ENCODE results near the gene DNAJB7. TPM values are rescaled to one million over a fixed set of nuclear protein-coding genes. Genes with fewer than 3 reads are reported as not detected.

Gene DNAJB7
- total RNA-seq, 4 donors from 2014 or later = not detected

- peak overlapping the region; percentile 84 to 99 for H3K4me3 ChIP-seq
- H3K9me3 ChIP-seq = no peaks in the 10 kb centered on the region
- H3K27me3 ChIP-seq = no peaks in the 10 kb centered on the region
- H3K36me3 ChIP-seq = no peaks in the 10 kb centered on the region
- no peak for DNase-seq
- intact Hi-C loops (cut with DNase I; ENCODE audit: low total_unique reads) = no loop called here
- TF ChIP-seq POLR2A (IDR thresholded peaks at IDR 0.05) (no peak), CTCF (IDR thresholded peaks at IDR 0.05) (no peak)
- H3K27ac ChIP-seq = peak overlapping the region; percentile 83 to 86
- no peaks in the 10 kb centered on the region for H3K4me1 ChIP-seq
Observed at GRCh38 chr22:40818192-40818746, 43.6 kb downstream of the DNAJB7 start.

- no peaks in the 10 kb centered on the region for H3K27me3 ChIP-seq
- intact Hi-C loops (cut with DNase I; ENCODE audit: low total_unique reads) = no loop called here
- H3K27ac ChIP-seq = peak overlapping the region in 1 of 2 donors; percentile 86
- peak overlapping the region; percentile 84 to 99 for H3K4me3 ChIP-seq
- no peaks in the 10 kb centered on the region for H3K36me3 ChIP-seq
- no peaks in the 10 kb centered on the region for H3K9me3 ChIP-seq
- no peaks in the 10 kb centered on the region for H3K4me1 ChIP-seq
- no peak for DNase-seq
- TF ChIP-seq POLR2A (IDR thresholded peaks at IDR 0.05) (no peak), CTCF (IDR thresholded peaks at IDR 0.05) (no peak)
Observed at GRCh38 chr22:40817737-40818136, 44.2 kb downstream of the DNAJB7 start.

GRCh38 chr22:40813912-40814315, 48.0 kb downstream of the DNAJB7 start:
- Histone ChIP-seq H3K4me3 (no peak overlapping the region), H3K36me3 (no peaks in the 10 kb centered on the region), H3K9me3 (no peaks in the 10 kb centered on the region), H3K27ac (no peak overlapping the region), H3K4me1 (no peaks in the 10 kb centered on the region), H3K27me3 (no peaks in the 10 kb centered on the region)
- intact Hi-C loops (cut with DNase I; ENCODE audit: low total_unique reads) = no loop called here
- DNase-seq = no peak
- TF ChIP-seq POLR2A (IDR thresholded peaks at IDR 0.05) (no peak), CTCF (IDR thresholded peaks at IDR 0.05) (no peak)

Small RNAs within 50 kb of the gene (microRNA-seq; reads per million reads assigned to microRNA genes)
- not detected for gene MIR4766 (ENCODE audit: borderline microRNAs expressed, borderline replicate concordance)

Small RNAs within 50 kb of the gene (small RNA-seq; reads per million reads assigned to genes)
- gene MIR4766 = not detected

Other genes starting within 250 kb of the DNAJB7 start
- gene MRTFA, start 225.4 kb downstream of the DNAJB7 start, total RNA-seq = 100 to 1,000 TPM in 1 of 4 donors, 10 to 100 TPM in 3; 32.6 to 173 (median 76.1) TPM
- gene MCHR1, start 182.6 kb downstream of the DNAJB7 start, total RNA-seq = 1 to 10 TPM; 1.0 to 2.4 (median 1.7) TPM
- gene SLC25A17, start 42.8 kb downstream of the DNAJB7 start, total RNA-seq = 10 to 100 TPM; 12.6 to 34.5 (median 20.7) TPM
- 100 to 1,000 TPM; 139 to 285 (median 189) TPM for gene ST13, start 5.5 kb downstream of the DNAJB7 start, total RNA-seq
- gene XPNPEP3, start 5.0 kb downstream of the DNAJB7 start, total RNA-seq = 10 to 100 TPM in 2 of 4 donors, 1 to 10 TPM in 2; 1.5 to 25.6 (median 8.0) TPM
- 10 to 100 TPM; 33.8 to 75.9 (median 57.6) TPM for gene RBX1, start 89.3 kb upstream of the DNAJB7 start, total RNA-seq
- gene EP300, start 230.5 kb upstream of the DNAJB7 start, total RNA-seq = 100 to 1,000 TPM in 1 of 4 donors, 10 to 100 TPM in 3; 18.8 to 116 (median 72.5) TPM

Data from uterus (tissue), 4 donors.